HCT116 (cell line): Measurements from ENCODE around the gene CUL4A. TPM values are rescaled to one million over a fixed set of nuclear protein-coding genes. Genes with fewer than 3 reads are reported as not detected.

Experiments
- ATAC-seq: fragments of 200-7000 bp; cut with Tn5 transposase; 2 replicates; pipeline ENCODE4 v1.9.1; 2020; ENCODE audit warnings: mild to moderate bottlenecking, moderate library complexity
- BruUV-seq: library from RNA; stranded (reverse); fragments of 400-500 nt; replicated peaks from 2 replicates; lab custom pipeline; 2021; lab: Mats Ljungman, UMichigan
- CTCF ChIA-PET: fragments of 300-600 bp; sonication (Branson Sonifier 250); formaldehyde crosslinking; loops from one replicate; lab custom pipeline; 2021; ENCODE audit warnings: antibody characterized with exemption; lab: Charles Lee
- POLR2A ChIA-PET: fragments of 300-600, 350-600 bp; sonication (Branson Sonifier 250); formaldehyde crosslinking; loops from one replicate; lab custom pipeline; 2021; ENCODE audit warnings: antibody characterized with exemption; lab: Charles Lee
- RAD21 ChIA-PET, 2 experiments: fragments of 300-600 bp; sonication (Branson Sonifier 250); formaldehyde crosslinking; loops; one replicate each; lab custom pipeline; 2023; ENCODE audit warnings: low total read pairs in 2 of 2; ENCODE audit not compliant: uncharacterized antibody in 2 of 2, unreplicated experiment in 2 of 2, low non-redundant PET in 1 of 2; lab: Charles Lee
- DNase-seq: peaks from one replicate; pipeline ENCODE4 v3.0.0-alpha.2; 2010; ENCODE audit warnings: low read depth, low spot score
- H2AFZ ChIP-seq: fragments of 200-600 bp; shearing (Covaris generic), sonication (generic); 2 replicates; pipeline ENCODE4 v1.6.1; 2017; ENCODE audit warnings: low read depth, mixed run types, mixed read lengths, antibody characterized with exemption, low read length; ENCODE audit not compliant: poor library complexity, severe bottlenecking
- H3K27ac ChIP-seq: 2 replicates; pipeline ENCODE4 v1.5.1; 2012; ENCODE audit warnings: low read depth, low read length
- H3K27me3 ChIP-seq: fragments of 200-600 bp; sonication (generic); 2 replicates; pipeline ENCODE4 v1.6.1; 2016; ENCODE audit warnings: mixed run types, low read length, mixed read lengths; ENCODE audit not compliant: insufficient read depth
- H3K36me3 ChIP-seq, 2 experiments: fragments of 200-500 bp in 1 of 2; fragments of 200-600 bp in 1 of 2; sonication (Bioruptor generic) in 1 of 2; sonication (generic) in 1 of 2; 2 replicates each; pipeline versions ENCODE4 v1.5.1 to v1.6.1; 2014 to 2016; ENCODE audit warnings: low read length in 2 of 2, inconsistent platforms in 1 of 2, mixed read lengths in 1 of 2, mixed run types in 1 of 2; ENCODE audit not compliant: insufficient read depth in 2 of 2, control insufficient read depth in 1 of 2
- H3K4me1 ChIP-seq, 2 experiments: fragments of 200-600 bp in 1 of 2; sonication (generic) in 1 of 2; 2 replicates each; pipeline versions ENCODE4 v1.5.1 to v1.6.1; 2012 to 2017; ENCODE audit warnings: low read length in 2 of 2, inconsistent platforms in 1 of 2, mild to moderate bottlenecking in 1 of 2, mixed read lengths in 1 of 2, mixed run types in 1 of 2, moderate library complexity in 1 of 2; ENCODE audit not compliant: insufficient read depth in 2 of 2, control insufficient read depth in 1 of 2
- H3K4me2 ChIP-seq: fragments of 200-600 bp; sonication (generic); 2 replicates; pipeline ENCODE4 v1.6.1; 2017; ENCODE audit warnings: mixed run types, low read length, mixed read lengths
- H3K4me3 ChIP-seq, 2 experiments: fragments of 200-600 bp in 1 of 2; sonication (generic) in 1 of 2; replicated peaks in 1 of 2; 2 replicates each; pipeline ENCODE4 v1.5.1; 2011 to 2016; ENCODE audit warnings: low read length in 2 of 2, control low read depth in 1 of 2, low read depth in 1 of 2, mild to moderate bottlenecking in 1 of 2, mixed read lengths in 1 of 2, mixed run types in 1 of 2
- H3K79me2 ChIP-seq: fragments of 200-600 bp; sonication (generic); 2 replicates; pipeline ENCODE4 v1.6.1; 2017; ENCODE audit warnings: mild to moderate bottlenecking, mixed run types, low read length, moderate library complexity, mixed read lengths; ENCODE audit not compliant: insufficient read depth
- H3K9ac ChIP-seq: fragments of 200-600 bp; sonication (generic); 2 replicates; pipeline ENCODE4 v1.6.1; 2016; ENCODE audit warnings: low read length, mixed read lengths
- H3K9me2 ChIP-seq: fragments of 200-600 bp; sonication (generic), shearing (Covaris generic); 2 replicates; pipeline ENCODE4 v1.6.1; 2017; ENCODE audit warnings: mixed run types, mild to moderate bottlenecking, moderate library complexity; ENCODE audit not compliant: insufficient read depth
- H3K9me3 ChIP-seq, 2 experiments: fragments of 200-500 bp in 1 of 2; fragments of 200-600 bp in 1 of 2; sonication (Bioruptor generic) in 1 of 2; sonication (generic) in 1 of 2; 2 replicates each; pipeline ENCODE4 v1.6.1; 2014 to 2017; ENCODE audit warnings: low read length in 2 of 2, mixed read lengths in 2 of 2, inconsistent platforms in 1 of 2, low read depth in 1 of 2, mild to moderate bottlenecking in 1 of 2, mixed run types in 1 of 2, moderate library complexity in 1 of 2; ENCODE audit not compliant: control insufficient read depth in 1 of 2, insufficient read depth in 1 of 2
- H4K20me1 ChIP-seq: fragments of 200-600 bp; sonication (generic), shearing (Covaris generic); 2 replicates; pipeline ENCODE4 v1.6.1; 2017; ENCODE audit warnings: mixed run types, mild to moderate bottlenecking, moderate library complexity; ENCODE audit not compliant: insufficient read depth
- CBX3 ChIP-seq: IDR thresholded peaks from 2 replicates; pipeline ENCODE4 v1.6.1; 2012; ENCODE audit warnings: low read depth
- EGR1 ChIP-seq: IDR thresholded peaks from 2 replicates; pipeline ENCODE4 v1.6.1; 2012; ENCODE audit warnings: low read depth
- ELF1 ChIP-seq: IDR thresholded peaks from 2 replicates; pipeline ENCODE4 v1.6.1; 2012; ENCODE audit warnings: low read depth, borderline replicate concordance
- EZH2 ChIP-seq: fragments of 200-600 bp; sonication (generic); IDR thresholded peaks from 2 replicates; pipeline ENCODE4 v1.6.1; 2017; ENCODE audit warnings: antibody characterized with exemption, mixed run types
- FOSL1 ChIP-seq: IDR thresholded peaks from 2 replicates; pipeline ENCODE4 v1.6.1; 2012; ENCODE audit warnings: low read depth
- JUND ChIP-seq: IDR thresholded peaks from 2 replicates; pipeline ENCODE4 v1.6.1; 2012
- RAD21 ChIP-seq: IDR thresholded peaks from 2 replicates; pipeline ENCODE4 v1.6.1; 2012; ENCODE audit warnings: low read depth, mild to moderate bottlenecking
- YY1 ChIP-seq: IDR thresholded peaks from 2 replicates; pipeline ENCODE4 v1.6.1; 2011; ENCODE audit warnings: low read length, low read depth, moderate library complexity, mild to moderate bottlenecking; ENCODE audit not compliant: insufficient replicate concordance; ENCODE audit errors: extremely low read depth
- ZFX ChIP-seq: fragments of 450-650 bp; IDR thresholded peaks from 2 replicates; pipeline ENCODE4 v1.6.1; 2017
- intact Hi-C: fragments of 100-400 bp; cut with micrococcal nuclease; formaldehyde crosslinking; loops from 2 replicates; pipeline ENCODE4 v1.10.0; 2022
- total RNA-seq: library from RNA; stranded (reverse); gene quantifications from one replicate; pipeline ENCODE4 v1.2.1, GENCODE V29; 2021; ENCODE audit not compliant: unreplicated experiment
- TF ChIP-seq, protein P1 (sequence below): IDR thresholded peaks from 2 replicates; pipeline ENCODE4 v1.6.1; 2012; ENCODE audit warnings: low read depth
- TF ChIP-seq, protein P2 (sequence below), 3 experiments: fragments of 200-600 bp in 1 of 3; sonication (generic) in 1 of 3; IDR thresholded peaks in 2 of 3; conservative IDR thresholded peaks in 1 of 3; 2 replicates each; pipeline ENCODE4 v1.5.1; 2012 to 2017; ENCODE audit warnings: low read depth in 2 of 3, low read length in 2 of 3, antibody characterized with exemption in 1 of 3, borderline replicate concordance in 1 of 3, control low read depth in 1 of 3, mild to moderate bottlenecking in 1 of 3, mixed read lengths in 1 of 3, mixed run types in 1 of 3, moderate library complexity in 1 of 3; ENCODE audit not compliant: insufficient read depth in 1 of 3

Gene CUL4A
- total RNA-seq, 1 experiment from 2014 or later: 76.5 TPM

DNA sequence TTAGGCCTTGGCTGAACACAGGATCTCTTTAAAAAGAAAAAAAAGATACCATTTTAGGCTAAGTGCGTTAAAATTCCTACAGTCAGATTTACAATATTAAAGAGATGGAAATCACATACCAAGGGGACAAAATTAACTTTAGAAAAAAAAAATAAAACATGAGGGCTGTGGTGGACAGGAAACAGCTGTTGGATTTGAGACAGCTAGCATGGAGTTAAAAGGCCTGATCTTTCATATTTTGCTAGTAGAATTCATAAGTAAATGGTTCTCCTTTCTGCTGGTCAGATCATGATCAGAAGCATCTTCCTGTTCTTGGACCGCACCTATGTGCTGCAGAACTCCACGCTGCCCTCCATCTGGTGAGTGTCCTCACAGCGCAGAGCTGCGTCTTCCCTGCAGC, 19.7 kb downstream of the CUL4A start:
- TF ChIP-seq YY1: no peak
- no peak for TF ChIP-seq JUND
- no peak for TF ChIP-seq RAD21
- TF ChIP-seq EGR1: no peak
- TF ChIP-seq, protein P1, sequence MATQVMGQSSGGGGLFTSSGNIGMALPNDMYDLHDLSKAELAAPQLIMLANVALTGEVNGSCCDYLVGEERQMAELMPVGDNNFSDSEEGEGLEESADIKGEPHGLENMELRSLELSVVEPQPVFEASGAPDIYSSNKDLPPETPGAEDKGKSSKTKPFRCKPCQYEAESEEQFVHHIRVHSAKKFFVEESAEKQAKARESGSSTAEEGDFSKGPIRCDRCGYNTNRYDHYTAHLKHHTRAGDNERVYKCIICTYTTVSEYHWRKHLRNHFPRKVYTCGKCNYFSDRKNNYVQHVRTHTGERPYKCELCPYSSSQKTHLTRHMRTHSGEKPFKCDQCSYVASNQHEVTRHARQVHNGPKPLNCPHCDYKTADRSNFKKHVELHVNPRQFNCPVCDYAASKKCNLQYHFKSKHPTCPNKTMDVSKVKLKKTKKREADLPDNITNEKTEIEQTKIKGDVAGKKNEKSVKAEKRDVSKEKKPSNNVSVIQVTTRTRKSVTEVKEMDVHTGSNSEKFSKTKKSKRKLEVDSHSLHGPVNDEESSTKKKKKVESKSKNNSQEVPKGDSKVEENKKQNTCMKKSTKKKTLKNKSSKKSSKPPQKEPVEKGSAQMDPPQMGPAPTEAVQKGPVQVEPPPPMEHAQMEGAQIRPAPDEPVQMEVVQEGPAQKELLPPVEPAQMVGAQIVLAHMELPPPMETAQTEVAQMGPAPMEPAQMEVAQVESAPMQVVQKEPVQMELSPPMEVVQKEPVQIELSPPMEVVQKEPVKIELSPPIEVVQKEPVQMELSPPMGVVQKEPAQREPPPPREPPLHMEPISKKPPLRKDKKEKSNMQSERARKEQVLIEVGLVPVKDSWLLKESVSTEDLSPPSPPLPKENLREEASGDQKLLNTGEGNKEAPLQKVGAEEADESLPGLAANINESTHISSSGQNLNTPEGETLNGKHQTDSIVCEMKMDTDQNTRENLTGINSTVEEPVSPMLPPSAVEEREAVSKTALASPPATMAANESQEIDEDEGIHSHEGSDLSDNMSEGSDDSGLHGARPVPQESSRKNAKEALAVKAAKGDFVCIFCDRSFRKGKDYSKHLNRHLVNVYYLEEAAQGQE: no peak
- TF ChIP-seq ZFX: no peak
- TF ChIP-seq, protein P2, sequence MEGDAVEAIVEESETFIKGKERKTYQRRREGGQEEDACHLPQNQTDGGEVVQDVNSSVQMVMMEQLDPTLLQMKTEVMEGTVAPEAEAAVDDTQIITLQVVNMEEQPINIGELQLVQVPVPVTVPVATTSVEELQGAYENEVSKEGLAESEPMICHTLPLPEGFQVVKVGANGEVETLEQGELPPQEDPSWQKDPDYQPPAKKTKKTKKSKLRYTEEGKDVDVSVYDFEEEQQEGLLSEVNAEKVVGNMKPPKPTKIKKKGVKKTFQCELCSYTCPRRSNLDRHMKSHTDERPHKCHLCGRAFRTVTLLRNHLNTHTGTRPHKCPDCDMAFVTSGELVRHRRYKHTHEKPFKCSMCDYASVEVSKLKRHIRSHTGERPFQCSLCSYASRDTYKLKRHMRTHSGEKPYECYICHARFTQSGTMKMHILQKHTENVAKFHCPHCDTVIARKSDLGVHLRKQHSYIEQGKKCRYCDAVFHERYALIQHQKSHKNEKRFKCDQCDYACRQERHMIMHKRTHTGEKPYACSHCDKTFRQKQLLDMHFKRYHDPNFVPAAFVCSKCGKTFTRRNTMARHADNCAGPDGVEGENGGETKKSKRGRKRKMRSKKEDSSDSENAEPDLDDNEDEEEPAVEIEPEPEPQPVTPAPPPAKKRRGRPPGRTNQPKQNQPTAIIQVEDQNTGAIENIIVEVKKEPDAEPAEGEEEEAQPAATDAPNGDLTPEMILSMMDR (IDR thresholded peaks at IDR 0.05 in 2 of 3, conservative IDR thresholded peaks at IDR 0.05 in 1 of 3; ENCODE audit: borderline replicate concordance in 1 of 3, insufficient read depth in 1 of 3, low read depth in 2 of 3, low read length in 2 of 3): no peak
- TF ChIP-seq CBX3: no peak
- TF ChIP-seq EZH2: no peak
- no peak for TF ChIP-seq ELF1
- no peak for TF ChIP-seq FOSL1
- Histone ChIP-seq H3K4me2 (no peak overlapping the region), H3K79me2 (peaks cover 56% of the 10 kb centered on the region), H3K27me3 (no peaks in the 10 kb centered on the region), H3K36me3 (peaks cover 26 to 39% of the 10 kb centered on the region in 2 experiments; a peak in 3 of 4 replicates), H3K9ac (no peak overlapping the region), H3K27ac (no peak overlapping the region), H4K20me1 (peaks cover 4% of the 10 kb centered on the region; the same call in 1 of the 2 replicates), H3K4me1 (no peaks in the 10 kb centered on the region), H3K9me2 (no peaks in the 10 kb centered on the region), H3K4me3 (no peak overlapping the region), H3K9me3 (no peaks in the 10 kb centered on the region), H2AFZ (no peak overlapping the region)
- intact Hi-C loops: no loop called here
- RAD21 ChIA-PET: no interaction called here
- POLR2A ChIA-PET: no interaction called here
- CTCF ChIA-PET: no interaction called here
- no TSS peak for BruUV-seq
- DNase-seq (no peak), ATAC-seq (no peak)
